Esophagus squamous epithelium (tissue), 4 donors: ENCODE measurements around the gene MVB12B.

Source experiments
- POLR2A ChIP-seq, 4 donors: fragments of 450-650 bp; IDR thresholded peaks; one replicate each; pipeline ENCODE4 v1.6.1; 2017; ENCODE audit warnings: antibody characterized with exemption in 4 of 4, mild to moderate bottlenecking in 4 of 4, moderate library complexity in 3 of 4
- TF ChIP-seq, protein P1 (sequence below), 6 experiments: fragments of 450-650 bp in 4 of 6; fragments of 200-600 bp in 2 of 6; sonication (generic) in 2 of 6; IDR thresholded peaks; one replicate each; pipeline ENCODE4 v1.5.1; 2016 to 2019; ENCODE audit warnings: antibody characterized with exemption in 6 of 6, mild to moderate bottlenecking in 4 of 6, moderate library complexity in 4 of 6

DNA sequence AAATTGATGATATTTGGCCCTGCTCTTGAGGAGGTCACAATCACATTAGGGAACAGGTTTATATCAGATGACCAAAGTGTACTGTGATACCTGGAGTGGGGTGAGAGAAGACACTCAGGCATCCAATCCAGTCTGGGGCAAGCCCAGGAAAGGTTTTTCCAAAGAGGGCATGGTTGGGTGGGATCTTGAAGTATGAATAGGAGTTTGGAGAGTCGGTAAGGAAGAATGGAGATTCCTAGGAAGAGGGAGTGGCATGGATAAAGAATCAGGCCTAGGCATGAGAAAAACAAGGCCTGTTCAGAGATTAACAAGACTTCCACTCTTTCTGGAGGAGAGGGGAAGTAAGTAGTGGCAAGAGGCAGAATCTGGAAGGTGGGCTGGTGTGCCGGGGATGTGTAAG is 91.1 kb downstream of the MVB12B start:
- TF ChIP-seq, protein P1, sequence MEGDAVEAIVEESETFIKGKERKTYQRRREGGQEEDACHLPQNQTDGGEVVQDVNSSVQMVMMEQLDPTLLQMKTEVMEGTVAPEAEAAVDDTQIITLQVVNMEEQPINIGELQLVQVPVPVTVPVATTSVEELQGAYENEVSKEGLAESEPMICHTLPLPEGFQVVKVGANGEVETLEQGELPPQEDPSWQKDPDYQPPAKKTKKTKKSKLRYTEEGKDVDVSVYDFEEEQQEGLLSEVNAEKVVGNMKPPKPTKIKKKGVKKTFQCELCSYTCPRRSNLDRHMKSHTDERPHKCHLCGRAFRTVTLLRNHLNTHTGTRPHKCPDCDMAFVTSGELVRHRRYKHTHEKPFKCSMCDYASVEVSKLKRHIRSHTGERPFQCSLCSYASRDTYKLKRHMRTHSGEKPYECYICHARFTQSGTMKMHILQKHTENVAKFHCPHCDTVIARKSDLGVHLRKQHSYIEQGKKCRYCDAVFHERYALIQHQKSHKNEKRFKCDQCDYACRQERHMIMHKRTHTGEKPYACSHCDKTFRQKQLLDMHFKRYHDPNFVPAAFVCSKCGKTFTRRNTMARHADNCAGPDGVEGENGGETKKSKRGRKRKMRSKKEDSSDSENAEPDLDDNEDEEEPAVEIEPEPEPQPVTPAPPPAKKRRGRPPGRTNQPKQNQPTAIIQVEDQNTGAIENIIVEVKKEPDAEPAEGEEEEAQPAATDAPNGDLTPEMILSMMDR (IDR thresholded peaks at IDR 0.05), result no peak
- TF ChIP-seq POLR2A (IDR thresholded peaks at IDR 0.05), result no peak
